HG03103 (cell line): ENCODE measurements around the gene STXBP5.
"Not testable (repeated sequence)": the region's sequence is repeated elsewhere in the genome, so short reads cannot be mapped to it uniquely, and the experiment has no call there.

Experiments used
- ATAC-seq: cut with Tn5 transposase; IDR thresholded peaks from one replicate; pipeline ENCODE4 v1.9.1; 2021; ENCODE audit warnings: low read depth; ENCODE audit not compliant: unreplicated experiment

Gene STXBP5

GRCh38 chr6:147347882-147348575 lies 143.8 kb downstream of the STXBP5 start:
- ATAC-seq, result no peak

- ATAC-seq, result no peak
Observed at GRCh38 chr6:147361311-147361981, 157.2 kb downstream of the STXBP5 start.

DNA sequence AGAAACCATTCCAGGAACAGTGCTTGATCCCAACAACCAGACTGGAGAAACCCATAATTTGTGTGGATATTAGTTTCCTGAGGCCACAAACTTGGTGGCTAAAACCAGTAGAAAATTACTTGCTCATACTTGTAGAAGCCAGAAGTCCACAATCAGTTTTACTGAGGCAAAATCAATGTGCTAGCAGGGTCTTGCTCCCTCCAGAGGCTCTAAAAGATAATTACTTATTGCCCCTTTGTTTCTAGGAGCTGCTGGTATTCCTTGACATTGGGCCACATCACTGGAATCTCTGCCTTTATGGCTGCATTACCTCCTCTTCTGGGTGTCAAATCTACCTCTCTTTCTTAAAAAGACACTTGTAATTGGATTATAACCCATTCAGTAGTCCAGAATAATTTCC lies 162.1 kb downstream of the STXBP5 start:
- no peak for ATAC-seq

DNA sequence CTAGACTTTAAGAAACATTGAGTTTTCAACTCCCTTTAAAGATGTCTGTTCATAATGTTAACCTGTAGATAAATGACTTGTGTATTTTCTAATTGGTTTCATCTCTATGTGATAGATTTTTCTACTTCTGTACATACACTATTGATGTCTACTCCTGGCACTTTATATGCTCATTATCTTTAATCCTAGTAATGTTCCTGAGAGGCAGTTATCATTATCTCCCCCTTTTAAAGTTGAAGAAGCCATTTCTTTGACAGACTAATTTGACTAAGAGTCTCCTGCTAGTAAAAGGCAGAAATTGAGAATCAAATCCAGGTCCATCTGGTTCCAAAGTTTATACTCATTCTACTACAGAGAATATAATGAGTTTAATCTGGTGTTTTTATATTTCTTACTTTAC lies 167.1 kb downstream of the STXBP5 start:
- no peak for ATAC-seq

DNA sequence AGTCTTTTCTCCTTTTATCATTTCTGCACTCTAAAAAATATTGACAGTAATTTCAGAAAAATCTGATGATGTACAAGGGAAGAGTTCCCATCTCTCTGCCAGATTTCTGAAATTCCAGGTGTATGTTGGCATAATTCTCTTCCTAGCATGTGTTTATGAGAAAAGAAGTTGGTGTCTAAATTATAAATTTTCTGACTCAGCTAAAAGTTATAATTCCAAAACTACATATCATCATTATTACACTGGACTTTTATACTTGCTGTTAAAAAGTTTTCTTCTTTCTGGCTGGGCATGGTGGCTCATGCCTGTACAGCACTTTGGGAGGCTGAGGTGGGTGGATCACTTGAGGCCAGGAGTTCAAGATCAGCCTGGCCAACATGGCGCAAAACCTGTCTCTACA lies 168.6 kb downstream of the STXBP5 start:
- no peak for ATAC-seq

DNA sequence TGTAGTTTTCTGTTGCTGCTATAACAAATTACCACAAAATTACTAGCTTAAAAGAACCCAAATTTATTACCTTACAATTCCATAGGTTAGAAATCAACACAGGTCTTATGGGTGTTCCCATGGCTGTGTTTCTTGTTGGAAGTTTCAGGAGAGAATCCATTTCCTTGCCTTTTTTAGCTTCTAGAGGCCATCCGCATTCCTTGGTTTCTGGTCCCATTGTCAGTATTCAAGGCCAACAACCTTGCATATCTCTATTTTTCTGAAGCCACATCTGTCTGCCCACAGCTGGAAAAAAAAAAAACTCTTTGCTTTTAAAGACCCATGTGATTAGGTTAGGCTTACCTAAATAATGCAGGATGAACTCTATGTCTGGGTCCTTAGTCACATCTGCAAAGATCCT lies 174.6 kb downstream of the STXBP5 start:
- no peak for ATAC-seq

- ATAC-seq, result not testable (repeated sequence)
Observed at GRCh38 chr6:147380841-147381240, 176.6 kb downstream of the STXBP5 start.

- no peak for ATAC-seq
Observed at GRCh38 chr6:147381712-147382111, 177.5 kb downstream of the STXBP5 start.

- ATAC-seq, result no peak
Observed at GRCh38 chr6:147382945-147383554, 178.8 kb downstream of the STXBP5 start.

DNA sequence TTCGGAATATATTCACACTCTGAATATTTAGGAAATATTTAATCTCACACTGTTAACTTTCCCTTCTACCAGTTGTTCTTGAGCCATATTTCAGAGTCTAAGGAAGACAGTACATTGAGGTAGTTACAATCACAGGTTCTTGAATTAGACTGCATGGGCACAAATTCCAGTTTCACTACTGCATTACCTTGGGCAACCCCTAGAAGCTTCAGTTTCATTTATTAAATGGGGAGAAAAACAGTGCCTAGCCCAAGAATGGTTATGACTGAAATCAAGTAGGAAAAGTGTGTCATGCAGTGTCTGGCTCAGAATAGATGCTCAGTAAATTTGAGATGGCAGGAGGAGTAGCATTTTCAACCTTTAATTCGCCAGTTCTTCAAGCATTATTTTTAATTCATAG lies 179.8 kb downstream of the STXBP5 start:
- ATAC-seq, result no peak

- no peak for ATAC-seq
Observed at GRCh38 chr6:147384737-147385710, 180.8 kb downstream of the STXBP5 start.

- no peak for ATAC-seq
Observed at GRCh38 chr6:147389463-147389862, 185.2 kb downstream of the STXBP5 start.

GRCh38 chr6:147390909-147391536 lies 186.8 kb downstream of the STXBP5 start:
- no peak for ATAC-seq

DNA sequence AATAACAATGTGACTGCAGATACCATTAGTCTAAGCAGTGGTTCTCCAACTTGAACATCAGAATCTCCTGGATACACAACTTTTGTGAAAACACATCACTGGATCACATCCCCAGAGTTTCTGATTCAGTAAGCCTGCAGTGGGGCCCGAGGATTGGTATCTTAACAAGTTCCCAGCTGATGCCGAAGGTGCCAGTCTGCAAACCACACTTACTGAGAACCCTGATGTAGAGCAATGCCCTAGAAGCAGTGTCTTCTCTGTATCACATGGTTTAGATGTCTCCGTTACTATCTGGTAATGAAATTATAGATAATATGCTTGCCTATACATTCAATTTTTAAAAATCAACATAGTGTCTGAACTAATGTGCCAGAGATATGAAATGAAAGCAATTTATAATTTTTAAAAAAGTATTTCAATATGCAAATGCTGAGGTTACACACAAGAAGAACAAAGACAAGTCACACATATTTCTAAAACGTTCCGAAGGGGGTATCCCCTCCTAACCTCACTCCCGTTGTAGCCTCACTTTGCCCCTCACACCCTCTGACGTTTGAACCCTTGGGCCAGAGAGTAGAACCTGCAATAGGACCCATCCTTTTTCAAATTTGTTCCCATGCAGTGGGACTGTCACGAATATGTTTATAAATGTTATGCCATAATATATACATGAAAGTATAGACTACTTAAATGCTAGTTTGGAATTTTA lies 188.9 kb downstream of the STXBP5 start:
- ATAC-seq, result no peak

GRCh38 chr6:147395158-147395557 lies 190.9 kb downstream of the STXBP5 start:
- no peak for ATAC-seq

DNA sequence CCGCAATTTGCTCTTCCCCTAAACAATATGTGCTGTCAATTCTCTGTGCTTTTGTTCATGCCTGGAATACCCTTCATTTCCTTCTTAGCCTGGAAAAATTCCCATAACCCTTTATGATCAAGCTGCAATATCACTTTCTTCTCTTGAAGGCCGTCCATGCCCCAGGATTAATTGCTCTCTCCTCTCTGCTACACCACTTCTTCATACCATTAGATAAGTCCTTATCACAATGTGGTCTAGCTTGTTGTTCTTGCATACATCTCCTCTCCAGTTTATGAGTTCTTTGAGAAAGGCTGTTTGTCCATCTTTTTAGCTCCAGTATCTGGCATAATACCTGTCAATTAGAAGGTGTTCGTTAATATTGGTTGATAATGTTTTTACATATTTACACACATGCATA lies 193.1 kb downstream of the STXBP5 start:
- no peak for ATAC-seq

DNA sequence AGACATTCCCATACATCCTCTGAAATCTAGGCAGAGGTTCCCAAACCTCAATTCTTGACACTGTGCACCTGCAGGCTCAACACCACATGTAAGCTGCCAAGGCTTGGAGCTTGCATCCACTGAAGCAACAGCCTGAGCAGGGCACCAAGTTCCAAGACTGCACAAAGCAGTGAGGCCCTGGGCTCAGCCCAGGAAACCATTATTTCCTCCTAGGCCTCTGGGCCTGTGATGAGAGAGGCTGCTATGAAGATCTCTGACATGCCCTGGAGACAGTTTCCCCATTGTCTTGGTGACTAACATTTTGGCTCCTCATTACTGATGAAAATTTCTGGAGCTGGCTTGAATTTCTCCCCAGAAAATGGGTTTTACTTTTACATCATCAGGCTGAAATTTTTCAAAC lies 196.8 kb downstream of the STXBP5 start:
- no peak for ATAC-seq

DNA sequence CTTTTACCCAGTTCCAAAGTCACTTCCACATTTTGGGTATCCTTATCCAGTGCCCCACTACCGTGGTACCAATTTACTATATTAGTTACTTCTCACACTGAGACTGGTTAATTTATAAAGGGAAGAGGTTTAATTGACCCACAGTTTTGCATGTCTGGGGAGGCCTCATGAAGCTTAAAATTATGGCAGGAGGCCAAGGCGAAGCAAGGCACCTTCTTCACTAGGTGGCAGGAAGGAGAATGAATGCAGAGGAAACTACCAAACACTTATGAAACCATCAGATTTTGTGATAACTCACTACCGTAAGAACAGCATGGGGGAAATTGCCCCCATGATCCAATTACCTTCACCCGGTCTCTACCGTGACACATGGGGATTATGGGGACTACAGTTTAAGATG lies 197.6 kb downstream of the STXBP5 start:
- ATAC-seq, result no peak

DNA sequence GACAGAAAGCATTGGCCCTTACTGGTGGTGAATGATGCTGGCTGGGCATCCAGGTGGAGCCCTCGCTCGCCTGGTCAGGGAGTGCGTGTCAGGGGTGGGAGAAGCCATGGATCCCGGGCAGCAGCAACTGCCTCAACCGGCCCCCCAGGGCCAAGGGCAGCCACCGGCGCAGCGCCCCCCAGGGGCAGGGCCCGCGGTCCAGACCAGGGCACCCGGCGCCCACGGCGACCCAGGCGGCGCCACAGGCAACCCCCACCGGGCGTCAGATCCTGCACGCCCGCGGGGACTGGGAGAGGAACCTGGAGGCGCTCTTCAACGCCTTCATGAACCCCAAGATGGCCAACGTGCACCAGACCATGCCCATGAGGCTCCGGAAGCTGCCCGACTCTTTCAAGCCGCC lies 202.6 kb downstream of the STXBP5 start:
- ATAC-seq, result no peak

DNA sequence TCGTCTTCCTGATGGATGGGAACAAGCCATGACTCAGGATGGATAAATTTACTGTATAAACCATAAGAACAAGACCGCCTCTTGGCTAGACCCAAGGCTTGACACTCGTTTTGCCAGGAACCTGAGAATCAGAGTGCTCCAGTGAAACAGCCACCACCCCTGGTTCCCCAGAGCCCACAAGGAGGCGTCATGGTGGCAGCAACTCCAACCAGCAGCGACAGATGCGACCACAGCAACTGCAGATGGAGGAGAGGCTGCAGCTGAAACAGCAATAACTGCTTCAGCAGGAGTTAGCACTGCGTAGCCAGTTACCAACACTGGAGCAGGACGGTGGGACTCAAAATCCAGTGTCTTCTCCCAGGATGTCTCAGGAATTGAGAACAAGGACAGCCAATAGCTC lies 203.4 kb downstream of the STXBP5 start:
- ATAC-seq, result no peak
